SIG-M5 treated with dmso at 0.1 percent for 504 hours (cell line): Measurements from ENCODE around the gene KIF16B.

Source experiments
- DNase-seq: peaks from one replicate; lab custom pipeline; 2025; ENCODE audit not compliant: unreplicated experiment; lab: John Stamatoyannopoulos, UW

KIF16B gene

GRCh38 chr20:16222859-16223411 lies 350.3 kb downstream of the KIF16B start:
- DNase-seq: no peak
